Transverse colon (tissue), 4 donors: ENCODE results near the gene KCNG3.

Experiments used
- CTCF ChIP-seq, 5 experiments: fragments of 200-600 bp in 3 of 5; fragments of 450-650 bp in 2 of 5; sonication (generic) in 3 of 5; IDR thresholded peaks; 1 replicate in 2 of 5; 2 replicates in 3 of 5; pipeline ENCODE4 v1.5.1; 2016 to 2017; ENCODE audit warnings: antibody characterized with exemption in 5 of 5, inconsistent platforms in 3 of 5, mild to moderate bottlenecking in 2 of 5, moderate library complexity in 1 of 5
- EP300 ChIP-seq: sonication (generic); formaldehyde crosslinking; IDR thresholded peaks from one replicate; pipeline ENCODE4 v1.6.1; 2017; ENCODE audit warnings: antibody characterized with exemption, low read depth
- POLR2AphosphoS5 ChIP-seq, 3 donors: sonication (generic); formaldehyde crosslinking; IDR thresholded peaks; one replicate each; pipeline ENCODE4 v1.6.1; 2016; ENCODE audit warnings: antibody characterized with exemption in 3 of 3

- no peak for TF ChIP-seq POLR2AphosphoS5 (IDR thresholded peaks at IDR 0.05)
- no peak for TF ChIP-seq CTCF (IDR thresholded peaks at IDR 0.05)
- no peak for TF ChIP-seq EP300
These were observed 85.8 kb downstream of the KCNG3 start for GRCh38 chr2:42408009-42408408.
